Measurements from ENCODE around the gene HDGFL2.

GRCh38 chr19:4504297-4504701, 32.2 kb downstream of the HDGFL2 start:
- TF ChIP-seq, protein P1, sequence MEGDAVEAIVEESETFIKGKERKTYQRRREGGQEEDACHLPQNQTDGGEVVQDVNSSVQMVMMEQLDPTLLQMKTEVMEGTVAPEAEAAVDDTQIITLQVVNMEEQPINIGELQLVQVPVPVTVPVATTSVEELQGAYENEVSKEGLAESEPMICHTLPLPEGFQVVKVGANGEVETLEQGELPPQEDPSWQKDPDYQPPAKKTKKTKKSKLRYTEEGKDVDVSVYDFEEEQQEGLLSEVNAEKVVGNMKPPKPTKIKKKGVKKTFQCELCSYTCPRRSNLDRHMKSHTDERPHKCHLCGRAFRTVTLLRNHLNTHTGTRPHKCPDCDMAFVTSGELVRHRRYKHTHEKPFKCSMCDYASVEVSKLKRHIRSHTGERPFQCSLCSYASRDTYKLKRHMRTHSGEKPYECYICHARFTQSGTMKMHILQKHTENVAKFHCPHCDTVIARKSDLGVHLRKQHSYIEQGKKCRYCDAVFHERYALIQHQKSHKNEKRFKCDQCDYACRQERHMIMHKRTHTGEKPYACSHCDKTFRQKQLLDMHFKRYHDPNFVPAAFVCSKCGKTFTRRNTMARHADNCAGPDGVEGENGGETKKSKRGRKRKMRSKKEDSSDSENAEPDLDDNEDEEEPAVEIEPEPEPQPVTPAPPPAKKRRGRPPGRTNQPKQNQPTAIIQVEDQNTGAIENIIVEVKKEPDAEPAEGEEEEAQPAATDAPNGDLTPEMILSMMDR (IDR thresholded peaks at IDR 0.05), result no peak
- TF ChIP-seq POLR2A (IDR thresholded peaks at IDR 0.05), result no peak

All from adrenal gland (tissue), 5 donors.